MCF 10A (cell line): ENCODE measurements around the gene MAGEB18. TPM values are rescaled to one million over a fixed set of nuclear protein-coding genes. Genes with fewer than 3 reads are reported as not detected.

Source experiments
- Bru-seq: library from RNA; stranded (reverse); fragments of 400-500 nt; gene quantifications from one replicate; lab custom pipeline; 2021; lab: Mats Ljungman, UMichigan
- BruChase-seq, 2 experiments: library from RNA; stranded (reverse); fragments of 400-500 nt; gene quantifications; one replicate each; lab custom pipeline; 2021; lab: Mats Ljungman, UMichigan
- BruUV-seq: library from RNA; stranded (reverse); fragments of 400-500 nt; replicated peaks from 2 replicates; lab custom pipeline; 2021; lab: Mats Ljungman, UMichigan
- CTCF ChIA-PET: fragments of 300-600 bp; sonication (Branson Sonifier 250); formaldehyde crosslinking; extraction: SDS; loops from one replicate; lab custom pipeline; 2021; ENCODE audit warnings: antibody characterized with exemption, inconsistent platforms; lab: Yijun Ruan, JAX
- POLR2A ChIA-PET: fragments of 300-600, 350-650 bp; sonication (Branson Sonifier 250); formaldehyde crosslinking; extraction: SDS; loops from one replicate; lab custom pipeline; 2020; ENCODE audit warnings: antibody characterized with exemption, inconsistent platforms; lab: Yijun Ruan, JAX
- DNase-seq: peaks from one replicate; pipeline ENCODE4 v3.0.0-alpha.2; 2018; ENCODE audit not compliant: unreplicated experiment
- H3K27ac Mint-ChIP-seq: one replicate; pipeline ENCODE4 v1.8.0; 2022; ENCODE audit warnings: mild to moderate bottlenecking, low read depth, mixed read lengths; ENCODE audit not compliant: unreplicated experiment
- H3K27me3 Mint-ChIP-seq: one replicate; pipeline ENCODE4 v1.8.0; 2022; ENCODE audit warnings: mixed read lengths; ENCODE audit not compliant: insufficient read depth, unreplicated experiment
- H3K36me3 Mint-ChIP-seq: one replicate; pipeline ENCODE4 v1.8.0; 2022; ENCODE audit warnings: mild to moderate bottlenecking, moderate library complexity, mixed read lengths; ENCODE audit not compliant: insufficient read depth, unreplicated experiment
- H3K4me1 Mint-ChIP-seq: one replicate; pipeline ENCODE4 v1.8.0; 2022; ENCODE audit warnings: mixed read lengths; ENCODE audit not compliant: insufficient read depth, unreplicated experiment
- H3K4me3 Mint-ChIP-seq: one replicate; pipeline ENCODE4 v1.8.0; 2022; ENCODE audit warnings: mild to moderate bottlenecking, moderate library complexity, mixed read lengths; ENCODE audit not compliant: unreplicated experiment
- H3K9me3 Mint-ChIP-seq: one replicate; pipeline ENCODE4 v1.8.0; 2022; ENCODE audit warnings: mixed read lengths; ENCODE audit not compliant: unreplicated experiment
- CTCF ChIP-seq: fragments of 200-600 bp; IDR thresholded peaks from one replicate; pipeline ENCODE4 v1.8.0; 2022; ENCODE audit warnings: antibody characterized with exemption, mild to moderate bottlenecking; ENCODE audit not compliant: unreplicated experiment
- intact Hi-C: fragments of 100-400 bp; cut with micrococcal nuclease; formaldehyde crosslinking; loops from 2 replicates; pipeline ENCODE4 v1.14.1; 2022
- long read RNA-seq: library from polyadenylated mRNA; stranded (forward); transcript quantifications from one replicate; pipeline ENCODE4 v2.0.0, GENCODE V29; 2022
- total RNA-seq: library from RNA; stranded (reverse); gene quantifications from 2 replicates; pipeline ENCODE4 v1.2.3, GENCODE V29; 2022

MAGEB18 gene
- total RNA-seq, result not detected in 2 replicates
- not detected for Bru-seq, nascent RNA
- BruChase-seq, experiment 1, labeled RNA remaining after a 6-hour chase, result not detected
- BruChase-seq, experiment 2, labeled RNA remaining after a 2-hour chase, result not detected
- long read RNA-seq, result 0 reads

- no peak for DNase-seq
- ChIA-PET CTCF (no interaction called here), POLR2A (no interaction called here)
- Mint-ChIP-seq H3K27ac (no peak within 1 kb of the TSS), H3K4me3 (no peak within 1 kb of the TSS), H3K36me3 (no peaks in the 10 kb centered on the region), H3K4me1 (no peaks in the 10 kb centered on the region), H3K9me3 (peaks cover 10% of the 10 kb centered on the region), H3K27me3 (no peaks in the 10 kb centered on the region)
- intact Hi-C loops, result no loop called here
- no TSS peak for BruUV-seq
- no peak for TF ChIP-seq CTCF
These were observed at the start of gene MAGEB18 for GRCh38 chrX:26138274-26138673. TSS of gene MAGEB18 (plus strand) at chrX:26138343. CDS start at chrX:26138986, 643 bp downstream.

GRCh38 chrX:26100421-26100920 is 37.7 kb upstream of the MAGEB18 start:
- no peak overlapping the region for H3K27ac Mint-ChIP-seq

GRCh38 chrX:26109142-26109541 is 29.0 kb upstream of the MAGEB18 start:
- ChIA-PET POLR2A (no interaction called here), CTCF (no interaction called here)
- no TSS peak for BruUV-seq
- no peak for TF ChIP-seq CTCF
- no peak for DNase-seq
- no peak overlapping the region for H3K4me3 Mint-ChIP-seq
- H3K9me3 Mint-ChIP-seq, result peaks cover 5% of the 10 kb centered on the region
- no peak overlapping the region for H3K27ac Mint-ChIP-seq
- no peaks in the 10 kb centered on the region for H3K4me1 Mint-ChIP-seq
- intact Hi-C loops, result no loop called here
- no peaks in the 10 kb centered on the region for H3K27me3 Mint-ChIP-seq
- no peaks in the 10 kb centered on the region for H3K36me3 Mint-ChIP-seq

More at GRCh38 chrX:26100421-26100920, 37.7 kb upstream of the MAGEB18 start:
- ChIA-PET CTCF (no interaction called here), POLR2A (no interaction called here)
- intact Hi-C loops, result no loop called here
- Mint-ChIP-seq H3K4me1 (peaks cover 6% of the 10 kb centered on the region), H3K9me3 (peaks cover 9% of the 10 kb centered on the region), H3K4me3 (no peak overlapping the region), H3K27me3 (no peaks in the 10 kb centered on the region), H3K36me3 (no peaks in the 10 kb centered on the region)
- BruUV-seq, result no TSS peak
- no peak for DNase-seq
- TF ChIP-seq CTCF, result no peak

- ChIA-PET CTCF (no interaction called here), POLR2A (no interaction called here)
- H3K4me1 Mint-ChIP-seq, result no peaks in the 10 kb centered on the region
- no peak overlapping the region for H3K27ac Mint-ChIP-seq
- DNase-seq, result no peak
- TF ChIP-seq CTCF, result no peak
- peaks cover 11% of the 10 kb centered on the region for H3K9me3 Mint-ChIP-seq
- H3K4me3 Mint-ChIP-seq, result no peak overlapping the region
- no TSS peak for BruUV-seq
- intact Hi-C loops, result no loop called here
- H3K36me3 Mint-ChIP-seq, result no peaks in the 10 kb centered on the region
- no peaks in the 10 kb centered on the region for H3K27me3 Mint-ChIP-seq
These were observed 7.9 kb downstream of the MAGEB18 start for GRCh38 chrX:26146024-26146423.
